Neural progenitor cell (in vitro differentiated cells): ENCODE results near the gene RNF212. TPM values are rescaled to one million over a fixed set of nuclear protein-coding genes. Genes with fewer than 3 reads are reported as not detected.
A peak's percentile ranks its signal among the peaks of the same experiment; 100 is the strongest.

Source experiments
- DNase-seq: peaks from one replicate; pipeline ENCODE4 v3.0.0-alpha.2; 2016; ENCODE audit warnings: low spot score
- H2AFZ ChIP-seq: fragments of 200-600 bp; sonication (generic); replicated peaks from 2 replicates; pipeline ENCODE4 v1.6.1; 2016; ENCODE audit warnings: antibody characterized with exemption
- H3F3A ChIP-seq: fragments of 200-600 bp; sonication (generic); 2 replicates; pipeline ENCODE4 v1.6.1; 2016; ENCODE audit warnings: antibody characterized with exemption, low read depth
- H3K27ac ChIP-seq: fragments of 200-600 bp; sonication (generic); 2 replicates; pipeline ENCODE4 v1.5.1; 2016; ENCODE audit warnings: mild to moderate bottlenecking
- H3K27me3 ChIP-seq: fragments of 200-600 bp; sonication (generic); 2 replicates; pipeline ENCODE4 v1.6.1; 2016; ENCODE audit warnings: mild to moderate bottlenecking, moderate library complexity
- H3K36me3 ChIP-seq: fragments of 200-600 bp; sonication (generic); 2 replicates; pipeline ENCODE4 v1.5.1; 2016
- H3K4me1 ChIP-seq: fragments of 200-600 bp; sonication (generic); 2 replicates; pipeline ENCODE4 v1.6.1; 2016; ENCODE audit warnings: mixed run types
- H3K4me2 ChIP-seq: fragments of 200-600 bp; sonication (generic); 2 replicates; pipeline ENCODE4 v1.6.1; 2016
- H3K4me3 ChIP-seq: fragments of 200-600 bp; sonication (generic); 2 replicates; pipeline ENCODE4 v1.5.1; 2016
- H3K79me2 ChIP-seq: fragments of 200-600 bp; sonication (generic); 2 replicates; pipeline ENCODE4 v1.6.1; 2016; ENCODE audit warnings: low read depth
- H3K9ac ChIP-seq: fragments of 200-600 bp; sonication (generic); 2 replicates; pipeline ENCODE4 v1.6.1; 2016
- H3K9me3 ChIP-seq: fragments of 200-600 bp; sonication (generic); 2 replicates; pipeline ENCODE4 v1.5.1; 2016; ENCODE audit warnings: low read depth
- H4K20me1 ChIP-seq: fragments of 200-600 bp; sonication (generic); 2 replicates; pipeline ENCODE4 v1.6.1; 2016; ENCODE audit warnings: low read depth
- H3K27ac Mint-ChIP-seq: 3 replicates; pipeline ENCODE4 v1.8.0; 2021; ENCODE audit warnings: mixed read lengths
- H3K27me3 Mint-ChIP-seq: 2 replicates; pipeline ENCODE4 v1.8.0; 2022; ENCODE audit warnings: low read depth, mild to moderate bottlenecking, inconsistent platforms, moderate library complexity, mixed read lengths; ENCODE audit not compliant: insufficient read depth
- H3K36me3 Mint-ChIP-seq: 3 replicates; pipeline ENCODE4 v1.8.0; 2021; ENCODE audit warnings: mixed read lengths
- H3K4me1 Mint-ChIP-seq: 3 replicates; pipeline ENCODE4 v1.8.0; 2021; ENCODE audit warnings: mixed read lengths
- H3K4me3 Mint-ChIP-seq: 3 replicates; pipeline ENCODE4 v1.8.0; 2021; ENCODE audit warnings: mild to moderate bottlenecking, moderate library complexity, mixed read lengths
- H3K9me3 Mint-ChIP-seq: 3 replicates; pipeline ENCODE4 v1.8.0; 2020; ENCODE audit warnings: mixed read lengths
- EZH2 ChIP-seq: fragments of 200-600 bp; sonication (generic); IDR thresholded peaks from 2 replicates; pipeline ENCODE4 v1.6.1; 2017; ENCODE audit warnings: antibody characterized with exemption, mild to moderate bottlenecking, moderate library complexity
- EZH2phosphoT487 ChIP-seq: fragments of 200-600 bp; sonication (generic); IDR thresholded peaks from 2 replicates; pipeline ENCODE4 v1.6.1; 2017; ENCODE audit warnings: antibody characterized with exemption
- total RNA-seq: library from RNA; depleted of rRNA; stranded (reverse); fragments of >200 nt; gene quantifications from 2 replicates; pipeline ENCODE4 v1.2.3, GENCODE V29; 2015; ENCODE audit warnings: low replicate concordance
- TF ChIP-seq, protein P1 (sequence below): fragments of 200-600 bp; sonication (generic); IDR thresholded peaks from 2 replicates; pipeline ENCODE4 v1.5.1; 2017; ENCODE audit warnings: antibody characterized with exemption, mild to moderate bottlenecking

RNF212 gene
- total RNA-seq, 1 donor from 2014 or later, result 3.4 TPM

GRCh38 chr4:1065732-1066131, 47.6 kb downstream of the RNF212 start:
- H3K9me3 ChIP-seq, result no peaks in the 10 kb centered on the region
- H3K79me2 ChIP-seq, result no peaks in the 10 kb centered on the region
- H3K36me3 Mint-ChIP-seq, result no peaks in the 10 kb centered on the region
- no peak overlapping the region for H2AFZ ChIP-seq
- TF ChIP-seq EZH2phosphoT487 (no peak), EZH2 (no peak)
- TF ChIP-seq, protein P1, sequence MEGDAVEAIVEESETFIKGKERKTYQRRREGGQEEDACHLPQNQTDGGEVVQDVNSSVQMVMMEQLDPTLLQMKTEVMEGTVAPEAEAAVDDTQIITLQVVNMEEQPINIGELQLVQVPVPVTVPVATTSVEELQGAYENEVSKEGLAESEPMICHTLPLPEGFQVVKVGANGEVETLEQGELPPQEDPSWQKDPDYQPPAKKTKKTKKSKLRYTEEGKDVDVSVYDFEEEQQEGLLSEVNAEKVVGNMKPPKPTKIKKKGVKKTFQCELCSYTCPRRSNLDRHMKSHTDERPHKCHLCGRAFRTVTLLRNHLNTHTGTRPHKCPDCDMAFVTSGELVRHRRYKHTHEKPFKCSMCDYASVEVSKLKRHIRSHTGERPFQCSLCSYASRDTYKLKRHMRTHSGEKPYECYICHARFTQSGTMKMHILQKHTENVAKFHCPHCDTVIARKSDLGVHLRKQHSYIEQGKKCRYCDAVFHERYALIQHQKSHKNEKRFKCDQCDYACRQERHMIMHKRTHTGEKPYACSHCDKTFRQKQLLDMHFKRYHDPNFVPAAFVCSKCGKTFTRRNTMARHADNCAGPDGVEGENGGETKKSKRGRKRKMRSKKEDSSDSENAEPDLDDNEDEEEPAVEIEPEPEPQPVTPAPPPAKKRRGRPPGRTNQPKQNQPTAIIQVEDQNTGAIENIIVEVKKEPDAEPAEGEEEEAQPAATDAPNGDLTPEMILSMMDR, result no peak
- H3K4me3 ChIP-seq, result no peak overlapping the region
- no peaks in the 10 kb centered on the region for H3K4me1 ChIP-seq
- no peak for DNase-seq
- no peaks in the 10 kb centered on the region for H3F3A ChIP-seq
- no peaks in the 10 kb centered on the region for H3K9me3 Mint-ChIP-seq
- H3K4me1 Mint-ChIP-seq, result peaks cover 13% of the 10 kb centered on the region
- peaks cover 4% of the 10 kb centered on the region for H3K27me3 Mint-ChIP-seq
- H3K27me3 ChIP-seq, result peaks cover 75% of the 10 kb centered on the region
- no peak overlapping the region for H3K27ac ChIP-seq
- H3K27ac Mint-ChIP-seq, result no peak overlapping the region
- no peak overlapping the region for H3K9ac ChIP-seq
- H4K20me1 ChIP-seq, result no peaks in the 10 kb centered on the region
- no peak overlapping the region for H3K4me2 ChIP-seq
- no peak overlapping the region for H3K4me3 Mint-ChIP-seq
- no peaks in the 10 kb centered on the region for H3K36me3 ChIP-seq

GRCh38 chr4:1062419-1062818, 50.9 kb downstream of the RNF212 start:
- H3K9me3 Mint-ChIP-seq, result no peaks in the 10 kb centered on the region
- Histone ChIP-seq H3K27ac (no peak overlapping the region), H3K27me3 (peaks cover 69% of the 10 kb centered on the region), H3F3A (no peaks in the 10 kb centered on the region), H3K79me2 (no peaks in the 10 kb centered on the region), H3K36me3 (no peaks in the 10 kb centered on the region), H2AFZ (no peak overlapping the region), H3K4me2 (no peak overlapping the region), H3K9me3 (no peaks in the 10 kb centered on the region), H3K4me1 (no peaks in the 10 kb centered on the region), H4K20me1 (no peaks in the 10 kb centered on the region), H3K9ac (no peak overlapping the region), H3K4me3 (no peak overlapping the region)
- H3K4me3 Mint-ChIP-seq, result no peak overlapping the region
- H3K4me1 Mint-ChIP-seq, result peaks cover 28% of the 10 kb centered on the region
- H3K27ac Mint-ChIP-seq, result no peak overlapping the region
- no peak for DNase-seq
- H3K27me3 Mint-ChIP-seq, result peaks cover 4% of the 10 kb centered on the region
- no peaks in the 10 kb centered on the region for H3K36me3 Mint-ChIP-seq
- TF ChIP-seq EZH2 (no peak), EZH2phosphoT487 (no peak)
- TF ChIP-seq, protein P1, result no peak

DNA sequence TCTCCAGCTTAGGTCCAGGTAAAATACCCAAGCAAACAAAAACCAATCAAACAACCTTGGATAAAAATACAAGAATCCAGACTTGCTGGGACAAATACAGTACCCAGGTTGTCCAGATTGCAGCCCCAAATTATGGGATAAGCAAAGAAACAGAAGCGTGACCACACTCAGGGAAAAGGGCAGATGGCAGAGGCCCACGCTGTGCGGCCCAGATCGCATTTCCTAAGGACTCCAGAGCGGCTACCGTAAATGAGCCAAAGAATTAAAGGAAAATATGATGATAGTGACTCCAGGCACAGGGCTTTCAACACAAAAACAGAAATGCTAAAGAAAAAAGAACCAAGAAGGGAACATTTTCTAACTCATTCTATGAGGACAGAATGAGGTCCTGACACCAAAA, 51.6 kb downstream of the RNF212 start:
- Histone ChIP-seq H2AFZ (peak overlapping the region; percentile 10), H3K27ac (no peak overlapping the region), H3K4me1 (no peaks in the 10 kb centered on the region), H3K27me3 (peaks cover 69% of the 10 kb centered on the region), H3K9ac (no peak overlapping the region), H3K4me2 (no peak overlapping the region), H3F3A (no peaks in the 10 kb centered on the region), H3K4me3 (no peak overlapping the region), H3K79me2 (no peaks in the 10 kb centered on the region), H3K9me3 (no peaks in the 10 kb centered on the region), H4K20me1 (no peaks in the 10 kb centered on the region), H3K36me3 (no peaks in the 10 kb centered on the region)
- Mint-ChIP-seq H3K36me3 (no peaks in the 10 kb centered on the region), H3K9me3 (no peaks in the 10 kb centered on the region), H3K4me3 (no peak overlapping the region), H3K27me3 (peaks cover 4% of the 10 kb centered on the region), H3K4me1 (peaks cover 30% of the 10 kb centered on the region), H3K27ac (peak overlapping the region; percentile 2)
- DNase-seq, result no peak
- TF ChIP-seq, protein P1, result no peak
- TF ChIP-seq EZH2, result no peak
- TF ChIP-seq EZH2phosphoT487, result no peak
